DMS153 treated with DMSO at 0.1 percent for 48 hours (cell line): ENCODE measurements around the gene SCARB2.

ENCODE experiments used
- DNase-seq: peaks from one replicate; lab custom pipeline; 2025; ENCODE audit not compliant: unreplicated experiment; lab: John Stamatoyannopoulos, UW

SCARB2 gene

DNA sequence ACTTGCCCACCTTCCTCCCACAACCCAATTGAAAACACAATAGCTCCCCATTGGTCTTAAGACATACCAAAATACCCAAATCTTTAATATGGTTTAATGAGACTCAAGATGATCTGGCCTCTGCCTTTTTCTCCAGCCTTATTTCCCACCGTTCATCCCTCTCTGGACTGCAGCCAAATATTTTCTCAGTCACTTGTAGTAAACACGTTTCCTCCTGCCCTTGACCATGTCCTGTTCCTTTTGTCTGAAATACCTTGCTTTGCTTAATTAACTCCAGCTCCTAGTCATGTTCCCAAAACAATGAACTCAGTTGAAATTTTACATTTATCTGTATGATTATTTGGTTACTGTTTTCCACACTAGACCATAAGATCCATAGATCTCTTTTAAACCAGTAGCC, 57.0 kb downstream of the SCARB2 start:
- DNase-seq, result peak; percentile 3

DNA sequence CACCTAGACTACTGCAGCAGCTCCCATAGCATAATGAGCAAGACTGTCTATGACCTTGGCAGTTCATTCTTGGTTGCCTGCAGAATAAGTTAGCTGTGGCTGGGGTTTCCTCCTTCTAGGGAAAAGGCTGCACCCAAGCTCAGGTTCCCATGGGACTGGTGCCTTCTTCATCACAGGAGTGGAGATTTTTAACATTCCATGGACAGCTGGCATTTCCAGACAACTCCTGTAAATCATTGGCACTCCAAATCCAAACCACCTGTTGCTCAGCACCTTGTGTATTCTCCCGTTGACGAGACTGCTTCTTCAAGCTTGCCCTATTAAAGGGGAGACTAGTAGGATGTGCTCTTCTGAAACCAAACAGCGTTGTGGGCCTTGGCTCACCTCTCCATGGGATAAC, 57.6 kb downstream of the SCARB2 start:
- no peak for DNase-seq

DNA sequence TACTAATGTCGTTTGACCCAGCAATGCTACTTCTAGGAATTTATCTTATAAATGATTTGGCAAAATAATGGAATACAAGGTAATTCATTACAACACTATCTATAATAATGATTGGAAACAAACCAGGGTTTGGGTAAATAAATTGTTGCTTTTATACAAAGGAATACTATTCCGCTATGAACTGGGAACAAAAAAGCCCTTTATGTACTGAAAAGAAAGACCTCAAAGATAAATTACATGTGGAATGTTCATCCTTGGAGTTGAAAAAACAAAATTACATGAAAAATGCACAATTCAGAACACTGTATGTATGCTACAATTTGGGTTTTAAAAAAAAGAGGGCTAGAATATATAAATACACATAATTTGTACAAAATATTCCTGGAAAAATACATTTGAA, 60.3 kb downstream of the SCARB2 start:
- no peak for DNase-seq

DNA sequence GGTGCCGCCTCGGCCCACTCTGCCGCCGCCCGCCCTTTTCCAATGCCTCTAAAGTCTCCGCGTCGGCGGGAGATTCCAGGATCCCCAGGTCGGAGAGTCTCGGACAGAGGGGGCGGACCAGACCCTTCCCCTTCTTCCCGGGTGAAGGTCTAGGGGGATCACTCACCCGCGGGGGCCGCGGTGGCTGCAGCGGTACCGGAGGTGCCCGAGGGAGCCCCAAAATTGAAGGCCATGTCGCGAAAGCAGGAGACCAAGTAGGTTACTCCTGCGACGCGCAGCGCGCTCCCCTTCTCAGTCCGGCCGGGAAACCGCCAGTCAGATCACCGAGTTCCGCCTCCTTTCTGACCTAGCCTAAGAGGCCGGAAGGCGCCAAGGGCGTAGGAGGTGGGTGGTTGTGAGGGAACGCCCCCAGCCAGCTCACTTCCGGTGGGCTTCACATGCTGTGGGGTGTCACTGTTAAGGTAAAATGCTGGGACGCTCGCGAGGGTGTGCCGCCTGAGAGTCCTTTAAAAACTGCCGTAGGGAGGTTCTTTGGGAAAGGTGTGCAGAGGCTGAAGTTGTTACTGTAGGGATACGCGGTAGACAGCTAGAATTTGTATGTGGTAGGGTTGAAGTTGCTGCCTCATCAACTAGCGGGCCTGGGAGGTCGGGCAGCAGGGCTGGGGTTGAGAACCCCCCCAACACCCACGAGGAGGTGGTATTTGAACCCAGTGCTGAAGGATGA, 65.3 kb downstream of the SCARB2 start, which contains the start of gene NUP54:
TSS of gene NUP54 (minus strand) at position 256 of the 724 bp plus-strand sequence. CDS start at position 233, 23 bp downstream.
- DNase-seq, result peak; percentile 91

DNA sequence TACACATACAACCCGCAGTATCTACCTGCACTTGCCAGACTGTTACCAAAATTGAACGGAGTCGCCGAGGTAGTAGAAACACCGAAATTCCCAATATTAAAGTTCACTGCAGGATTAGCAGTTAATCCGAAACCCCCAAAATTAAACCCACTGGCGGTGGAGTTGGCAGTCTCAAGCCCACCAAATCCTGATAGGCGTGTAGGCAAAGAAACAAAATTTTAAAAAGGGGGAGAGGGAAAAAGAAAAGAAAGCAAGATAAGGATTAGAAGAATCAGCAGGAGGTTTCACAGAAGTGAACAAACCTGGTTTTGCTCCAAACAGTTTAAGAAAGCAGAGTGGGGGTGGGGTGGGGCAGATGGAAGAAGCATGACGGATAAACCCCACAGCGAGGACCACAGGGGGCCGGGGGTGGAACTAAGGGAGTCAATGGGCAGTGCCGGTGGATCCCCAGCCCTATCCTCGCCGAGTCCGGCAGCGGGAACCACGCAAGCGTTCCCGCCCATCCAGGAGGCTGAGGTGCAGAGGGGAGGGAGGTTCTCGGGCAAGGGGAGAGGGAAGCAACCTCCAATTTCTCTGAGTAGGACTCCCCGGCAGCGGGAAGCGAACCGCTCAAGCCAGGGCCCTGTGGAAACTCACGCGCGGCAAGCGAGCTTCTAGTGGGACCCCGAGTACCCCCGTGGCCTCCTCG, 66.0 kb downstream of the SCARB2 start:
- peak; percentile 20 for DNase-seq

DNA sequence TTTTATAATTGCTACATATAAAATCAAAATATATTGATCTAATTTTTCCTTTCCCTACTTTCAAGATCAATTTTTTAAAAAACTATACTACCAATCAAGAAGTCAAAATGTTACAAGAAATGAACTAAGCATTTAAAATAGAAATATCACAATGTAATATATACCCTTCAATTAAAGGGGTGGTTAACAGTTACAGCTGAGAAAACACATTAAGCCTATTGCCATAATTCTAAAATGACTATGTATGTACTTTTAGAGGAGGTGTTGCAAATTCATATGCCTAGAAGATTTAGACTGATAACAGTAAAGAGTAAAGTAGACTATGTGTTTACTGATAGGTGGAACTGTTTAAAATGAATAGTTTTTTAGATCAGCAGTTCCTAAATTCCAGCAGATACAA, 69.1 kb downstream of the SCARB2 start:
- DNase-seq, result no peak

DNA sequence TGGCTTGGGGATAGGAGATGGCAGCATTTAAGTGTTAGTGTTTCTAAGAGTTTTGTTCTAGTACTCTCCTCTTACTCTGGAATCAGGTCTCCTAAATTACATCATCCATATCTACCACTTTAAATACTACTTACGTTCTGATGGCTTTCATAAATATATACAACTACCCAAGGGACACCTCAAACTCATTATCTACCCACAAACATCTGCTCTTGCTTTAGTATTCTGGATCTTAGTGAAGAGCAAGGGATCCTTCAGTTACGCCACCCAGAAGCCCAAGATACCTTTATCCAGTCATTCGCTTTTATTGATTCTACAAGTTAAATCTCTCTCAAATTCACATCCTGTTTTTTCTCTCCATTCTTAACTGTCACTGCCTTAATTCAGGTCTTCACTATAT, 72.4 kb downstream of the SCARB2 start:
- no peak for DNase-seq

DNA sequence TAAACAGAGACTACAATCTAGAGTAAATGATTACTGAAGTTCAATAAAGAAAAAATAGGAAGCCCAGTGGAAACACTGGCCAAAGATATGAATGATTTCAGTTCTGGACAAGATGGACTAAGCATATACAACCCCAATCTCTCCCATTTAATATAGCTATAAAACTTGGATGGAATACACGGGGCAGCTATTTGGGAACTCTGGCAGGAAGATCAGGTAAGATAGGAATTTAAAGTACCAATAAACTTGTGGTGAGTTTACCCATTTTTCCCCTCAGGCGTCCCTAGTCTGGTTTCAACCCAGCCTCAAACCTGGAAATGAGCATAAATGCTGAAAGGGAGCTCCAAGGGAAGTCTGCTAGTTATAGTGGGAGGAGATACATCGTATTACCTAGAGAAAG, 85.9 kb downstream of the SCARB2 start:
- DNase-seq, result no peak

DNA sequence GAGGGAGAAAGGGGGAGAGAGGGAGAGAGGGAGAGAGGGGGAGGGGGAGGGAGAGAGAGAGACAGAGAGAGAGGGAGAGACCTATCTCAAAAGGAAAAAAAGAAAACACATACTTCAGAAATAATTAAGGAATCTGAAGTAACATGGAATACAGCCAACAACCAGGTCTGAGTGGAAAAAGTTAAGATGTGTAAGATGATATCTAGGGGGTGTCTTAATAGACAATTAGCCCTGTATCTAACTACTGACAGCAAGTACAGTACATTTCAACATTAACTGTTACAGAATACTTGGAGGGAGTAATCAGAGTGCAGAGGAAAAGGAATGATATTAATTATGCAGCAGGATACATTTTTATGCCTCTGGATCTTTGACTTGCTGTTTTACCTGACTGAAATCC, 87.8 kb downstream of the SCARB2 start:
- DNase-seq, result no peak

DNA sequence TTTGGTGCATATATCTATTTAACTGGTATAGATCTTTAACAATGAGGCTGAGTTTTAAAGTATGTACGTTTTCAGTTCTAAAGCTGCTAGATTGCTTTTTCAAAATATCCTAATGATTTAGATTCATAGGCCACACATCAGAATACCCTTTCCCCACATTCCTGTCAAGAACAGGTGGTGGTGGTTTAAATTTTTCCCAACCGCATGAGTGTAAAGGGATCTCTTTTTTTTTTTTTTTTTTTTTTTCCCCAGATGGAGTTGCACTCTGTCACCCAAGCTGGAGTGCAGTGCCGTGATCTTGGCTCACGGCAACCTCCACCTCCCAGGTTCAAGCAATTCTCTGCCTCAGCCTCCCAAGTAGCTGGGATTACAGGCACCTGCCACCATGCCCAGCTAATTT, 93.4 kb downstream of the SCARB2 start:
- DNase-seq, result no peak

DNA sequence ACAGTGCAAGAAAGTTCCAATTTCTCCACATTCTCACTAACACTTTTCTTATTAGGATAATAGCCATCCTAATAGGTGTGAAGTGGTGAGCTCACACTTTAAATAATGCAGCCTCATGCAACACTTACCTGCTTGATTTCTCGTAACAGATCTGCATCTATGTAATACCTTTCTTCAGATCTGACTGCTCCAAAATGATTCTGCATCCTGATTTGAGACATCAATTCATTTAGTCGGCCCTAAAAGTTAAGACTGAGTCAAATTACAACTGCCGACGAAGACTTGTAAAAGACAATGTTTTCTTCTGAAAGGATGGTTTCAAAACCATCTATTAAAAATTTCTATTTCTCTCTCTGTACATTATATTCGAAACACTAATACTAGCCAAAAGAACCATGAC, 96.1 kb downstream of the SCARB2 start:
- no peak for DNase-seq

DNA sequence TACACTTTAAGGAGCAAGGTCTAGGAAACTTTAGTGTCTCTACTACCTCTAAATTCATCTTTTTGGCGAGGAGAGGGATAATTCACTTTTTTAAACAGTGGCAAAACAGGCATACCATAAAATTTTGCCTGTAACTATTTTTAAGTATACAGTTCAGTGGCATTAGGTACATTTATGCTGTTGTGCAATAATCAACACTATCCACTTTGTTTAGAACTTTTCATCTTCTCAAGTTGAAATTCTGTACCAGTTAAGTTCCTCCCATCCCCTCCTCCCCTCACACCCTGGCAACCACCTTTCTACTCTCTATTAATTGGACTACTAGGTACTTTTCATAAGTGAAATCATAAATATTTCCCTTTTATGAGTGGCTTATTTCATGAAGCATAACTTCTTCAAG, 96.8 kb downstream of the SCARB2 start:
- no peak for DNase-seq
